Endodermal cell (in vitro differentiated cells): ENCODE measurements around the gene FAM149B1. TPM values are rescaled to one million over a fixed set of nuclear protein-coding genes. Genes with fewer than 3 reads are reported as not detected.

Experiments used
- DNase-seq: peaks from one replicate; pipeline ENCODE4 v3.0.0-alpha.2; 2017
- H3K27ac ChIP-seq: 2 replicates; pipeline ENCODE4 v1.5.1; 2013; ENCODE audit warnings: mild to moderate bottlenecking, low read depth, low read length, moderate library complexity
- H3K27me3 ChIP-seq: 2 replicates; pipeline ENCODE4 v1.6.1; 2013; ENCODE audit warnings: mild to moderate bottlenecking, low read length, moderate library complexity; ENCODE audit not compliant: insufficient read depth, control insufficient read depth, poor library complexity, severe bottlenecking
- H3K36me3 ChIP-seq: 2 replicates; pipeline ENCODE4 v1.7.0; 2013; ENCODE audit warnings: mild to moderate bottlenecking, low read length, moderate library complexity; ENCODE audit not compliant: control insufficient read depth, insufficient read depth
- H3K4me1 ChIP-seq: one replicate; pipeline ENCODE4 v1.7.0; 2013; ENCODE audit warnings: low read length; ENCODE audit not compliant: control insufficient read depth, insufficient read depth
- H3K4me3 ChIP-seq: 2 replicates; pipeline ENCODE4 v1.5.1; 2013; ENCODE audit warnings: mild to moderate bottlenecking, low read length, moderate library complexity
- H3K9ac ChIP-seq: 2 replicates; pipeline ENCODE4 v1.6.1; 2013; ENCODE audit warnings: mild to moderate bottlenecking, low read length, moderate library complexity; ENCODE audit not compliant: poor library complexity, severe bottlenecking; ENCODE audit errors: extremely low read depth
- H3K9me3 ChIP-seq: 2 replicates; pipeline ENCODE4 v1.6.1; 2013; ENCODE audit warnings: mild to moderate bottlenecking, low read length, moderate library complexity; ENCODE audit not compliant: control insufficient read depth
- H3K27ac Mint-ChIP-seq: 2 replicates; pipeline ENCODE4 v1.8.0; 2020; ENCODE audit warnings: mixed read lengths
- H3K27me3 Mint-ChIP-seq: 2 replicates; pipeline ENCODE4 v1.8.0; 2021; ENCODE audit warnings: mild to moderate bottlenecking, mixed read lengths; ENCODE audit not compliant: insufficient read depth
- H3K36me3 Mint-ChIP-seq: 2 replicates; pipeline ENCODE4 v1.8.0; 2020; ENCODE audit warnings: low read depth, mixed read lengths
- H3K4me1 Mint-ChIP-seq: 2 replicates; pipeline ENCODE4 v1.8.0; 2020; ENCODE audit warnings: mixed read lengths
- H3K4me3 Mint-ChIP-seq: 2 replicates; pipeline ENCODE4 v1.8.0; 2020; ENCODE audit warnings: mild to moderate bottlenecking, moderate library complexity, mixed read lengths
- H3K9me3 Mint-ChIP-seq: 2 replicates; pipeline ENCODE4 v1.8.0; 2020; ENCODE audit warnings: mild to moderate bottlenecking, mixed read lengths
- WGBS, 2 experiments: methylation state at CpG; one replicate each; pipeline versions ENCODE4 v1.1.5 to v1.1.7; 2013; ENCODE audit warnings: missing lambda C conversion rate in 2 of 2, mixed read lengths in 1 of 2; ENCODE audit not compliant: insufficient coverage in 1 of 2, insufficient read length in 1 of 2; 5-methylcytosine and 5-hydroxymethylcytosine counted together
- total RNA-seq, 2 donors: library from RNA; stranded (reverse); fragmentation: NEBNext Ultra II Directional in 1 of 2; extraction: Animal tissue kit (Norgen Biotek cat#: 25700) in 1 of 2; gene quantifications; 2 replicates in 1 of 2; 3 replicates in 1 of 2; pipeline ENCODE4 v1.2.1, GENCODE V29; 2021
- TF ChIP-seq, protein P1 (sequence below): fragments of 200-600 bp; sonication (generic); conservative IDR thresholded peaks from 2 replicates; pipeline ENCODE4 v1.5.0; 2021; ENCODE audit warnings: antibody characterized with exemption, mild to moderate bottlenecking

FAM149B1 gene
- total RNA-seq, 2 donors from 2014 or later = 29.1 to 29.2 TPM

GRCh38 chr10:73287441-73287840 is 119.5 kb downstream of the FAM149B1 start:
- no peaks in the 10 kb centered on the region for H3K4me1 ChIP-seq
- Mint-ChIP-seq H3K36me3 (no peaks in the 10 kb centered on the region), H3K27ac (no peak overlapping the region), H3K4me1 (no peaks in the 10 kb centered on the region), H3K9me3 (peaks cover 23% of the 10 kb centered on the region), H3K27me3 (no peaks in the 10 kb centered on the region), H3K4me3 (no peak overlapping the region)
- TF ChIP-seq, protein P1, sequence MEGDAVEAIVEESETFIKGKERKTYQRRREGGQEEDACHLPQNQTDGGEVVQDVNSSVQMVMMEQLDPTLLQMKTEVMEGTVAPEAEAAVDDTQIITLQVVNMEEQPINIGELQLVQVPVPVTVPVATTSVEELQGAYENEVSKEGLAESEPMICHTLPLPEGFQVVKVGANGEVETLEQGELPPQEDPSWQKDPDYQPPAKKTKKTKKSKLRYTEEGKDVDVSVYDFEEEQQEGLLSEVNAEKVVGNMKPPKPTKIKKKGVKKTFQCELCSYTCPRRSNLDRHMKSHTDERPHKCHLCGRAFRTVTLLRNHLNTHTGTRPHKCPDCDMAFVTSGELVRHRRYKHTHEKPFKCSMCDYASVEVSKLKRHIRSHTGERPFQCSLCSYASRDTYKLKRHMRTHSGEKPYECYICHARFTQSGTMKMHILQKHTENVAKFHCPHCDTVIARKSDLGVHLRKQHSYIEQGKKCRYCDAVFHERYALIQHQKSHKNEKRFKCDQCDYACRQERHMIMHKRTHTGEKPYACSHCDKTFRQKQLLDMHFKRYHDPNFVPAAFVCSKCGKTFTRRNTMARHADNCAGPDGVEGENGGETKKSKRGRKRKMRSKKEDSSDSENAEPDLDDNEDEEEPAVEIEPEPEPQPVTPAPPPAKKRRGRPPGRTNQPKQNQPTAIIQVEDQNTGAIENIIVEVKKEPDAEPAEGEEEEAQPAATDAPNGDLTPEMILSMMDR = no peak
- no peak for DNase-seq
- no peaks in the 10 kb centered on the region for H3K27me3 ChIP-seq
- H3K36me3 ChIP-seq = no peaks in the 10 kb centered on the region
- WGBS, 2 experiments = 86% methylated on average over 1 of the region's 1 CpG; no CpG with 5 or more reads in 1 of the 2 experiments
- no peak overlapping the region for H3K9ac ChIP-seq
- no peak overlapping the region for H3K27ac ChIP-seq
- H3K9me3 ChIP-seq = peaks cover 19% of the 10 kb centered on the region
- H3K4me3 ChIP-seq = no peak overlapping the region

GRCh38 chr10:73289958-73290357 is 122.0 kb downstream of the FAM149B1 start:
- Mint-ChIP-seq H3K4me3 (no peak overlapping the region), H3K27me3 (peaks cover 4% of the 10 kb centered on the region), H3K9me3 (peaks cover 23% of the 10 kb centered on the region), H3K4me1 (no peaks in the 10 kb centered on the region), H3K36me3 (no peaks in the 10 kb centered on the region), H3K27ac (no peak overlapping the region)
- Histone ChIP-seq H3K36me3 (no peaks in the 10 kb centered on the region), H3K27me3 (no peaks in the 10 kb centered on the region), H3K27ac (no peak overlapping the region), H3K4me3 (peak overlapping the region; percentile 2), H3K9ac (no peak overlapping the region), H3K4me1 (no peaks in the 10 kb centered on the region), H3K9me3 (peaks cover 19% of the 10 kb centered on the region)
- TF ChIP-seq, protein P1 = no peak
- WGBS, 2 experiments = no CpG with 5 or more reads among the region's 1 CpG
- DNase-seq = no peak

- H3K27ac ChIP-seq = no peak overlapping the region
- Mint-ChIP-seq H3K27me3 (peaks cover 4% of the 10 kb centered on the region), H3K27ac (no peak overlapping the region), H3K36me3 (no peaks in the 10 kb centered on the region), H3K4me3 (no peak overlapping the region), H3K4me1 (peaks cover 8% of the 10 kb centered on the region), H3K9me3 (peaks cover 13% of the 10 kb centered on the region)
- H3K9me3 ChIP-seq = peaks cover 10% of the 10 kb centered on the region
- H3K27me3 ChIP-seq = no peaks in the 10 kb centered on the region
- TF ChIP-seq, protein P1 = no peak
- DNase-seq = no peak
- 85 to 96% methylated on average over 2 to 3 of the region's 3 CpGs for WGBS, 2 experiments
- no peak overlapping the region for H3K4me3 ChIP-seq
- H3K9ac ChIP-seq = no peak overlapping the region
- no peaks in the 10 kb centered on the region for H3K36me3 ChIP-seq
- no peaks in the 10 kb centered on the region for H3K4me1 ChIP-seq
Measured at GRCh38 chr10:73293461-73293860, 125.5 kb downstream of the FAM149B1 start.

Other genes starting within 250 kb of the FAM149B1 start
- under 1 TPM; 0.64 to 0.93 TPM for gene PLA2G12B, start 213.3 kb upstream of the FAM149B1 start, total RNA-seq
- 10 to 100 TPM; 45.1 to 46.9 TPM for gene P4HA1, start 71.3 kb upstream of the FAM149B1 start, total RNA-seq
- 1 to 10 TPM; 3.3 to 3.9 TPM for gene NUDT13, start 57.7 kb upstream of the FAM149B1 start, total RNA-seq
- gene ECD, start 111 bp upstream of the FAM149B1 start, total RNA-seq = 10 to 100 TPM; 38.4 to 40.7 TPM
- 10 to 100 TPM; 33.3 to 37.1 TPM for gene DNAJC9, start 79.1 kb downstream of the FAM149B1 start, total RNA-seq
- 100 to 1,000 TPM in 1 of 2 donors, 10 to 100 TPM in 1; 100.0 to 104 TPM for gene MRPS16, start 84.5 kb downstream of the FAM149B1 start, total RNA-seq
- gene CFAP70, start 190.7 kb downstream of the FAM149B1 start, total RNA-seq = under 1 TPM; 0.58 to 0.77 TPM
- 10 to 100 TPM; 69.2 to 82.3 TPM for gene ANXA7, start 245.9 kb downstream of the FAM149B1 start, total RNA-seq